ENCODE measurements around the gene TRIM66.

DNA sequence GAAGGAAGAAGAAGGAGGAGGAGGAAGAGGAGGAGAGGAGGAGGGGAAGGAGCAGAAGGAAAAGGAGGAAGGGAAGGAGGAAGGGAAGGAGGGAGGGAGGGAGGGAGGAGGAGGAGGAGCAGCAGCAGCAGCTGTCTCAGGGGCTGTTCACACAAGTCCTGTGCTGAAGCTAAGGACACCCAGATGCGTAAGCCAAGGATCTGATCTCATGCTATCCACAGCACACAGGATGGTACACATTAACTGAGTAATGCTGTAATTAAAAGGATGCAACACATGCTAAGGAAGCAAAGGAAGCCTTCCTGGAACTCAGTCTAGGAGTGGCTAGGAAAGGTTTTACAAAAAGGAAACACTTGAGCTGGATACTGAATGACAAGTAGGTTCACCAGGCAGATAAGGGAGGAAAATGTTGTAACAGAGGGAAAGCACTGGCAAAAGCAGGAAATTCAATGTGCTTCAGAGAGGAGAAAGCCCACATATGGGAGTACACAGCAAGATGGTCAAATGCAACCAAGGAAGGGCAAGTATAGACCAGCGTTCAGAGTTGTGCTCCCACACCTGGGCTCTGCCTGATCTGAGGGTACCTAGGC is 32.0 kb downstream of the TRIM66 start:
- TF ChIP-seq POLR2A (IDR thresholded peaks at IDR 0.05; ENCODE audit: low read depth) (no peak), POLR2AphosphoS5 (IDR thresholded peaks at IDR 0.05) (no peak), EP300 (IDR thresholded peaks at IDR 0.05) (no peak)
- TF ChIP-seq, protein P1, sequence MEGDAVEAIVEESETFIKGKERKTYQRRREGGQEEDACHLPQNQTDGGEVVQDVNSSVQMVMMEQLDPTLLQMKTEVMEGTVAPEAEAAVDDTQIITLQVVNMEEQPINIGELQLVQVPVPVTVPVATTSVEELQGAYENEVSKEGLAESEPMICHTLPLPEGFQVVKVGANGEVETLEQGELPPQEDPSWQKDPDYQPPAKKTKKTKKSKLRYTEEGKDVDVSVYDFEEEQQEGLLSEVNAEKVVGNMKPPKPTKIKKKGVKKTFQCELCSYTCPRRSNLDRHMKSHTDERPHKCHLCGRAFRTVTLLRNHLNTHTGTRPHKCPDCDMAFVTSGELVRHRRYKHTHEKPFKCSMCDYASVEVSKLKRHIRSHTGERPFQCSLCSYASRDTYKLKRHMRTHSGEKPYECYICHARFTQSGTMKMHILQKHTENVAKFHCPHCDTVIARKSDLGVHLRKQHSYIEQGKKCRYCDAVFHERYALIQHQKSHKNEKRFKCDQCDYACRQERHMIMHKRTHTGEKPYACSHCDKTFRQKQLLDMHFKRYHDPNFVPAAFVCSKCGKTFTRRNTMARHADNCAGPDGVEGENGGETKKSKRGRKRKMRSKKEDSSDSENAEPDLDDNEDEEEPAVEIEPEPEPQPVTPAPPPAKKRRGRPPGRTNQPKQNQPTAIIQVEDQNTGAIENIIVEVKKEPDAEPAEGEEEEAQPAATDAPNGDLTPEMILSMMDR (IDR thresholded peaks at IDR 0.05) = no peak
